Right renal cortex interstitium (tissue), 3 donors: ENCODE data around the gene TMEM131L. TPM values are rescaled to one million over a fixed set of nuclear protein-coding genes. Genes with fewer than 3 reads are reported as not detected.
"Not testable (repeated sequence)": the region's sequence is repeated elsewhere in the genome, so short reads cannot be mapped to it uniquely, and the experiment has no call there.

Experiments
- DNase-seq, 3 donors: peaks; one replicate each; pipeline ENCODE4 v3.0.0-alpha.2; 2013; ENCODE audit warnings: low read depth in 3 of 3, low spot score in 2 of 3
- polyA plus RNA-seq, 3 donors: library from polyadenylated mRNA; unstranded; fragments of 120-200 nt; gene quantifications; one replicate each; pipeline ENCODE4 v1.2.1, GENCODE V29; 2013; ENCODE audit not compliant: insufficient read length in 3 of 3

The TMEM131L gene
- polyA plus RNA-seq, 3 donors = 24.2 to 26.6 (median 25.3) TPM

DNA sequence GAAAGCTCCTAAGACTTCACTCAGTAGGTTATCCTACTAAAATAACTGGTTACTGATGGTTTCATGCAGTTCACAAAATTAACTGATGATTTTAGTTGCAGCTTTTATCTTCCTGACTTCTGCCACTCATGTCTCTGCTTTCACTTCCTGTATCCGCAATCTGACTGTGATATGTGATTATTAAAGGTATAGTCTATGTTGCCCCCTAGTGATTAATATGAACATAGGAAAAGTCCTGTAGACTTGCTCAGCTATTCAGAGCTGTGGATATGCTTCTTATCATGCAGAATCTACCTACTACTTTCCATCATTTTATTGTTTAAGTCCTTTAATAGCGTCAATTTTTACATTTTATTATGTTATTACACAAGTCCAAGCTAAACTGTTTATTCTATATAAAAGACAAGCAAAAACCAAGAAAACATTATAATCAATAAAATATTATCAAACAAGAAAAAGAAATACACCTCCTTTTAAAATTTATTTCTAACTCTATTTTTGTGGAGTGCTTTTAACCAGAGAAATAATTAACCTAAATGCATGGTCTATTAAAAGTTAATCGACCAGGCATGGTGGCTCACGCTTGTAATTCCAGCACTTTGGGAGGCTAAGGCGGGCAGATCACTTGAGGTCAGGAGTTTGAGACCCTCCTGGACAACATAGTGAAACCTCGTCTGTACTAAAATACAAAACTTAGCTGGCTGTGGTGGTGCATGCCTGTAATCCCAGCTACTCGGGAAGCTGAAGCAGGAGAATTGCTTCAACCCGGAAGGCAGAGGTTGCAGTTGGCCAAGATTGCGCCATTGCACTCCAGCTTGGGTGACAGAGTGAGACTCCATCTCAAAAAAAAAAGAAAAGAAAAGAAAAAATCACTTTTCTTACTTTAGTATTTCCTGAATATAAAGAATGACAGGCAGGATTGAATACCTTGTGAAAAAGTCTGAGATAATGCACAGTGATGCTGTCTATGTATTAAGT lies 177.5 kb downstream of the TMEM131L start:
- no peak for DNase-seq

DNA sequence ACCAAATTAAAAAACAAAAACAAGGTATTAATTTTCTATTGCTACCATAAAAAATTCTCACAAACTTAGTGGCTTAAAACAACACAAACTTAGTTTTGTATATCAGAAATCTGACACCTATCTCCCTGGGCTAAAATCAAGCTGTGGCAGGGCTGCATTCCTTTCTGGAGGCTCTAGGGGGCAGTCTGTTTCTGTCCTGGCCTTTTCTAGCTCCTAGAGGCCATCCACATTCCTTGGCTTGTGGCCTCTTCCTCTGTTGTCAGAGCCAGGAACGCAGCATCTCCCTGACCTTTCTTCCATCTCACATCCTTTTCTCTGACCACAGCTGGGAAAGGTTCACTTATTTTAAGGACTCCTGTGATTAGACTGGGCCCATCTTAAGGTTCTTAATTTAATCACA lies 179.0 kb downstream of the TMEM131L start:
- DNase-seq = no peak

DNA sequence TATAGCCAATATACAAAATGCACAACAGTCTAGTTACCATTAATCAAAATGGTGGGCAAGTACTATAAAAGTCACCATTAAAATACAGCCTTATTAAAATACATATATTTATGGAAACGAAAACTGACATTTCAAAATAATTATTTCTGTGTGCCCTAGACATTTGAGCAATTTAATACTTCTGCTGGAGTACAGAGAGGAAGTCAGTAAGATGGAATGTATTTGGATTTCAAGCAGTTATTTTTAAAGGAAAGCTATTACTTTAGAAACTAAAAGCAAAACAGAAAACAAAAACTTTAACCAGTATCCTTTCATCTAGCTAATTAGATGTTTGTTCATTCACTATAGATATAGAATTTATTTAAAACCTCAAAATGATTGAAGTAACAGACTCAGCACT lies 180.1 kb downstream of the TMEM131L start:
- DNase-seq = no peak

DNA sequence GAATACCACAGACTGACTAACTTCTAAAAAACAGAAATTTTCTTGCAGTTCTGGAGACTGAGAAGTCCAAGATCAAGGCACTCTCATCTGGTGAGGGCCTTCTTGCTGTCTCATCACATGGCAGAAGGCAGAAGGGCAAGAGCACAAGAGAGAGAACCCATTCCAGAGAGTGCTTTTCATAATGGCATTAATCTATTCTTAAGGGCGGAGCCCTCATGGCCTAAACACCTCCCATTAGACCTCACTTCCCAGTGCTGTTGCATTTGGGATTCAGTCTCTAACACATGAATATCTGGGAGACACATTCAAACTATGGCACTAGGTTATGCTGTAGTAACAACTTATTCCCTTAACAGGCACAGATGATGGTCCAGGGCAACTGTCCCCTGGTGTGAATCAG lies 180.8 kb downstream of the TMEM131L start:
- DNase-seq = no peak

DNA sequence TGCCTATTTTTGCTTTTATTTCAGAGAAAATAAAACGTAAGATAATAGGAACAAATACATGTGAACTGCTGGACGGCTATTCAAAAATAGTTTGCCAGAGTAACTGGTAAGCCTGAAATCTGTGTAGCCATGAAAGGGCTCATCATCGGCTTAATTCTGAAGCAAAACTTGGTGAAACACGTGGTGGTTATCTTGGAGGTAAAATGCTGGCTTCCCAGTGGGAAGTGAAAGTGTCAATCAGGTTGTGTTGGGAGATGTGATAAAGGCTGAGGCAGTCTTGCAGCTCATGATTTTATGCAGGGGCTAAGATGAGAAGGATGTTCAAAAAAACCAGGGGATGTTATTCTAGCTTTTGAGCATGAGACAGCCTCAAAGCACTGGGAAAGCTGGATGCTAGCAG lies 181.8 kb downstream of the TMEM131L start:
- DNase-seq = no peak

DNA sequence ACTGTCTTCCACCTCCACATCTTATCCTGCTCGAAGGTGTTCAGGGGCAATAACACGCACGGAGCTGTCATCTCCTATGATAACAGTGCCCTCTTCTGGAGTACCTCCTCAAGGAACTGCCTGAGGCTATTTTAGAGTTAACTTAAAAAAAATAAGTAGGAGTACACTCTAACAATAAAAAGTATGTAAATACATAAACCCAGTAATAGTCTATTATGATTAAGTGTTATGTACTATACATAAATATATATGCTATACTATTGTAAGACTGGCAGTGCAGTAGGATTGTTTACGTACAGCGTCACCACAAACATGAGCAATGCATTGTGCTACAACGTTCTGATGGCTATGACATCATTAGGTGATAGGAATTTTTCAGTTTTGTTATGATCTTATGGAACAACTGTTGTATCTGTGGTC lies 183.4 kb downstream of the TMEM131L start:
- DNase-seq = no peak

DNA sequence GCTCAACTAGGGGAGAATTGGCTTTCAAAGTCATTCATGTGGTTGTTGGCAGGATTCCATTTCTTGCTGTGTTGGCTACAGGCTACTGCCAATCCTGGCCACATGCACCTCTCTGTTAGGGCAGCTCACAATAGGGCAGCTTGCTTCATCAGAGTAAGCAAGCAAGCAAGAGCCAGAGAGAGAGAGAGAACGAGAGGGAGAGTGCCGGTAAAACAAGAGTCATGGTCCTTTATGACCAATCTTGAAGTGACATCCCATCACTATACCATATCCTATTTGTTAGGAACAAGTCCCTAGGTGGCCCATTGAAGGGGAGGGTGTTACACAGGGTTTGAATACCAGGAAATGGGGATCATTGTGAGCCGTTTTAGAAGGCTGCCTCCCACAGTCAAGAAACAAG lies 185.0 kb downstream of the TMEM131L start:
- no peak for DNase-seq

DNA sequence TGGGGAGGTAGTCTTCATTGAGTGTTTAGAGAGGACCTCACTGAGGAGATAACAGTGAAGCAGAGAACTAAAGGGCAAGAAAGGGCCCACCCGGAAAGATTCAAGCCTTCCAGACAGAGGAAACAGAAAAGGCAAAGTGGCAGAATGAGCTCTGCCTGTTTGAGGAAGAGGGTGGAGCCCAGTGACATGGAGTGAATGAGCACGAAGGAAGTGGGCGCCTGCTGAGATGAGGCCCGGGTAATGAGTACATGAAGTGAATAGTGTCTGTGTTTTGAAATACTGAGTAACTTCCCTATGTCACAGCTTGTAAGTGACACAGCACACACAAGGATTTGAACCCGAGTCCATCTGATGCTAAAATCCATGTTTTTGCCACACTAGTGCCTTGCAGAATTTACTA lies 185.4 kb downstream of the TMEM131L start:
- DNase-seq = no peak

DNA sequence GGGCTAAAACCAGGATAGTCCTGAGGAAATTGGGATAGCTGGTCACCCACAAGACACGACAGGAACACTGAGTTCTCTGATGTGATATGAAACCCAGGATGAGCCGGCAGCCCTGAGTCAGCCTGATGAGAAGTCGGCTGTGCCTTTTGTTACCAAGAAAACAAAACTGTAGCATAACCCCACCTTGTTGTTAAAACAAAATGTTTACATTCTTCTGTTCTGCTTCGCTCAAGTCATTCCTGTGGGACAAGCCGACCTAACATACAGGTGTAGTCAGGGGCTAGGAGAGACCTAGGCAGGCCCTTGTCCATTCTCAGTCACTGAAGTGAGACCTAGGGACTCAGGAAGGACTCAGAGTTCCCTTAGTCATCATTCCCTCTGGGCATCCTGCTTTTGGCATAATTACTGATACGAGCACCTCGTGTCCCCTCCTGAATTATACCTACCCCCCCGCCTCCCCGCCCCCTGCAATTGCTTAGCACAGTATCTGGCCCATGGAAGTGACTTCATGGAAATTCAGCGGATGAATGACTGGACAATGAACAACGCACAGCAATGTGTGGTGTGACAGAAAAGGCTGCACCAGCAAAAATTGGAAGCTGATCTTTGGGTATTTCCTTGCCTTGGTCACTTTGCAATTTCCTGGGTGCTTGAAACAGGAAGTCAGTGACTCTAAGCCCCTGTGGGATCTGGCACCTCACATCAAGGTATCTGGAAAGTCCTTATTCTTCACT lies 186.1 kb downstream of the TMEM131L start:
- no peak for DNase-seq

DNA sequence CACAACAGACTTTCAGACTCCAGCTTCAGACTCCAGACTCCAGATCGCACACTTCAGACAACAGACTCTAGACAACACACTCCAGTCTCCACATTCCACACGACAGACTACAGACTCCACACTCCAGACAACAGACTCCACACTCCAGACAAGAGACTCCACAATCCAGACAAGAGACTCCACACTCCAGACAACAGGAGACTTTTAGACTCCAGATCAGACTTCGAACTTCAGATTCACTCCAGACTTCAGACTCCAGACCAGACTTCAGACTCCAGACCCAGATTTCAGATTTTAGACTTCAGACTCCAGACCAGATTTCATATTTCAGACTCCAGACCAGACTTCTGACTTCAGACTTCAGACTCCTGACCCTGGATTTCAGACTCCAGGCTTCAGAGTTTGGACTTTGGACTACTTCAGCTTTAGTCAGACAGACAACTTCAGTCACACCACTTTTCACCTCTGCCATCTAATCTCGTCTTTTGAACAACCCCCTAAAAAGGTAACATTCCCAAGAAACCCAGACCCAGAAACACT lies 188.9 kb downstream of the TMEM131L start:
- DNase-seq = no peak

DNA sequence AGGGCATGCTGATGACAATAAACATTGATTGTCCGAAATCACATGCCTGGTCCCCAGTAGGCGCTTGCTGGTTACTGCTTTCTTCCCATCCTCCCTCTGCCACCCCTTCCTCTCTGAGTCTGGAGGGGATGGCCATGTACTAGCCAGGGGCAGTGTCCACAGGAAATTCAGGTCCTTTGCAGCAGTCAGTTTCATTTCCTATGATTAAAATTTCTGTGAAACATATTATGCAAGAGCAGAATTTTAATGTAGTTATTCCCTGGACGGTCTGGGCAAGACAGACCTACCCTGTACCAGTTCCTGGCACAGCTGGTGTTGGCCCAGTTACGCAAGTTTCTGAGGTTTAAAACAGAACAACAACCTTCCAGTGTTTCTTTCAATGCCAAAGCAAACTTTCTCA lies 189.8 kb downstream of the TMEM131L start:
- DNase-seq = no peak

DNA sequence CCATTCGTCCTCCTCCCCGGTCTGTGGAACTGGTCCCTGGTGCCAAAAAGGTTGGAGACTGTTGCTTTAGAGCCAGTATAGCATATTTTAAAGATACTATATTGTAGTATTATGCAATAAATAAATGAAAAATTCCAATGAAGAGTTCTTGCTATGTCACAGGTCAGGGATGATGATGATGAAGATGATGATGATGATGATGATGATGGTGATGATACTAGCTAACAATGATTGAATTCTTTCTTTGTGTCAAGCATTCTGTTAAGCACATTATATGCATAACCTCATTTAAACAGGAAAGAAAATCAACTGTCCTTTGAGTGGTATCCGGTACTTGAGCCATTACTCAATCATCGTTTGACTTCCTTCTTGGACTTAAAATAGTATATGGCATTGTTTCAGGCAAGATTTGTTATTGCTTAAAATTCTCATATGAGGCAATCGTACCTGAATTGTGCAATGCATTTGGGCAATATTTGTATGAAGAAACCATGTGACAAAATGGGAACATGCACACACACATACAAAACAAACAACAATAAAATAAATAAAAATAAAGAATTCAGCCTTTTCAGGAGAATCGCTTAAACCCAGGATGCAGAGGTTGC lies 195.2 kb downstream of the TMEM131L start:
- no peak for DNase-seq

DNA sequence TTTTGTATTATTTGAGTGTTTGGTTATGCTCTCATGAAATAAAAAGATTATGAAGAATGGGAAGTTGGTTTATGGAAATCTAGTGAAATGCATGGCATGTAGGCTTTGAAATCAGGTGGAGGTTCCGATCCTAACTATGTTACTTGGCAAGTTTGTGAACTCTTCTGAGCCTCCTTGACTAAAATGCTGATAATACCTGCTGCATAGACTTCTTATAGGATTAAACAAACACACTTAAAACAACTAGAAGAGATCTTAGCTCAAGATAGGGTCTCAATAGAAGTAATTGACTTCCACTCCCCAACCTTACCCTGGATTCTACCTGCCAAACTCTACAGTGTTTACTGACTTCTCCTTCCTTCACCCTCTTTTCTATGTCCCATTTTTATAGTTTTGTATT lies 195.7 kb downstream of the TMEM131L start:
- DNase-seq = no peak

DNA sequence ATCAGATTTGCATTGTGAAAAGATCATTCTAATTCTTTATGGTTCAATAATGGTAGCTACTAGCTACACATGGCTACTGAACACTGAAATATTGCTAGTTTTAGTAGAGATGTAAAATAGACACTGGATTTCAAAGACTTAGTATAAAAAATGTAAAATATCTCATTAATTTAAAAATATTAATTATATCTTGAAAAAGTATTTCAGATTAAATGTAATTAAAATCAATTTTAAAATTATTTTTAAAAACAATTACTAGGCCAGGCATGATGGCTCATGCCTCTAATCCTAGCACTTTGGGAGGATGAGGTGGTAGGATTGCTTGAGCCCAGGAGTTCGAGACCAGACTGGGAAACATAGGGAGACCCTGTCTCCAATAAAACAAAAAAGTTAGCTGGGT lies 197.5 kb downstream of the TMEM131L start:
- DNase-seq = no peak

DNA sequence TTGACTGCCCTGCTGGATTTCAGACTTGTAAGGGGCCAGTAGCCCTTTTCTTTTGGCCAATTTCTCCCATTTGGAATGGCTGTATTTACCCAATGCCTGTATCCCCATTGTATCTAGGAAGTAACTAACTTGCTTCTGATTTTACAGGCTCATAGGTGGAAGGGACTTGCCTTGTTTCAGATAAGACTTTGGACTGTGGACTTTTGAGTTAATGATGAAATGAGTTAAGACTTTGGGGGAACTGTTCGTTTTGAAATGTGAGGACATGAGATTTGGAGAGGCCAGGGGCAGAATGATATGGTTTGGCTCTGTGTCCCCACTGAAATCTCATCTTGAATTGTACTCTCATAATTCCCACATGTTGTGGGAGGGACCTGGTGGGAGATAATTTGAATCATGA lies 200.3 kb downstream of the TMEM131L start:
- not testable (repeated sequence) for DNase-seq

DNA sequence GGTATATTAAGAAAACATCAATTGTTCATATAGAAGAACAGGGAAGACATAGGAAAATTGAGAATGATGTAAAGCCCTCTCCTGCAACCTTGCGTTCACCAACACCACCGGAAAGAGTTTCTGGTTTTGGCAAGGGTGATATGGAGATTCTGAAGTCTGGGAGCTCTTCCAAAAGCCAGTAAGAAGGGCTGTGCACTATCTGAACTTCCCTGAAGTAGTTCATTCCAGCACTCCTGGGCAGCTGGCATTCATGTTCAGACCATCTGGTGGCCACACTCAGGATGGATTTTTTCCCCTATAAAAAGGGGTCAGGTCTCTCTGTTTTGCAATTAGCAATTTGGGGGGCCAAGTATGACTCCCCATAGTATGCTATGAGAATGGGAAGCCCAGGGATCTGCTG lies 202.5 kb downstream of the TMEM131L start:
- DNase-seq = no peak

DNA sequence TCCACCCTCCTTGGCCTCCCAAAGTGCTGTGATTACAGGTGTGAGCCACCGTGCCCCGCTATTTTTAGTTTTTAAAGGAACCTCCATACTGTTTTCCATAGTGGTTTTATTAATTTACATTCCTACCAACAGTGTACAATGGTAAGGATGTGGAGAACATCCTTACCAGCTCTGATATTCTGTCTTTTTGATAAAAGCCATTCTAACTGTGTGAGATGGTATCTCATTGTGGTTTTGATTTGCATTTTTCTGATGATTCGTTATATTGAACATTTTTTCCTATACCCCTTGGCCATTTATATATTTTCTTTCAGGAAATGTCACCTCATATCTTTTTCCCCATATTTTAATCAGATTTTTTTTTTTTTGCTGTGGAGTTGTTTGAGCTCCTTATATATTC lies 203.7 kb downstream of the TMEM131L start:
- DNase-seq = no peak

DNA sequence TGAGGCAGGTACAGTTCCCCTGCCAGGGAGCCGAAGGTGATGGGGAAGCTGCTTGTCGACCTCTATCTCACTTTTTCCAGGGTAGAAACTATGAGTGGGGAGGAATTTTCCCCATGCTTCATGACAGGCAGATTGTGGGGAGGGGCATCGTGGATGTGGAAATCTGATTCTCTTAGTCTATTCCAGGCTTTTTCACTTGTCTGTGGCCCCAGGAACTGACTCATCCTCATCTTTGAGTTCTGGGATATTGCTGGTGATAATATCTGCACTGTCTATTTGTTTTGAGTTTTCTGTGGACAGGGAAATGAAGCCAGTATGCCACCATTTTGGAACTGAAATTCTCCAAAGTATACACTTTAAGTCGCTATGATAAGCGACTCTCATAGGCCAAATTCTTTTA lies 210.3 kb downstream of the TMEM131L start:
- no peak for DNase-seq

DNA sequence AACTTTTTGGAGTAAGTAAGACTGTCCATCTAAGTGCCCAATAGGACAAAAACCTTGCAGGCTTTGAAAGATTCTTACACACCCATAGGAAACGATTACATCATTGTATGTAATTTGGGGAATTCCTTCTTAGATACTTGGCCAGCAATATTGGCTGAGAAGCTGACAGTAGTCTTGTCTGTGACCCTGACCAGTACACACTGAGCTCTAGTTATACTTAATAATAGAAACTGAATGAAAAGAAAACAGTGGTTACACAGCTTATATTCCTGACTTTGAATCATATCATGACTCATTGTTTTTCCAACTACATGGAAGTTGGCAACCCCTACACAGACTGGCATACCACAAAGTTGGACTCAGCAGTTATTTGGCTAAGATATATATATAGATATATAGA lies 210.8 kb downstream of the TMEM131L start:
- no peak for DNase-seq

DNA sequence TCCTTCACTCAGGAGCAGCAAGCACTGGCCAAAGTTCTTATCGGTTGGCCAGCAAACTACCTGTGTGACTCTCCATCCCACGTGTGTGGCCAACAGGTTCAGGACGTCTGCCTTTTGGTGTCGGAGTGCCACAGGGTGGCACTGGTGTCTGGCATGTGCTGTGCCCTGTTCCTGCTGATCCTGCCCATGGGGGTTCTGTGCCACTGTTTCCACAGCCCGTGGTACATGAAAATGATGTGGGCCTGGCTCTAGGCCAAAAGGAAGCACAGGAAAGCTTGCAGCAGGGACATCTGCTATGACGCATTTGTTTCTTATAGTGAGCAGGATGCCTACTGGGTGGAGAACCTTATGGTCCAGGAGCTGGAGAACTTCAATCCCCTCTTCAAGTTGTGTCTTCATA lies 213.3 kb downstream of the TMEM131L start:
- DNase-seq = no peak

DNA sequence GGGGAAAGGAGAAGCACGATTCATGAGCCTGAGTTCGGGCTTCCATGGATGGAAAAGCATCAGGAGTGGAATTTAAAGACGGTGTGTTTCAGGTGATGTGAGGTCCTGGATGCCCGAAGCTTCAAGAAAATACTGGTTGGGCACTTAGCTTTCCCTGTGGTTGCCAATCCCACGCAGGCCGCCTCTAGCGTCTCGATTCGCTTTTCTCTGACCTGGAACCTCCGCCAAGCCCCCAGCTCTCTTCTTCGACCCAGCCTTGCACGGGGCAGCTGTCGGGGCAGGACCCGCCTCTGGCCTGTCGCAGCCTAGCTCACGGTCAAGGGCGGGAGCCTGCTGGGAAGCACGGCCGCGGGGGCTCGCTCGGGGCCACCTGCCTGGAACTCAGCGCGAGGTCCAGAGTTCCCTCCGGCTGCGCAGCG lies 217.6 kb downstream of the TMEM131L start:
- peak in 1 of 3 donors; percentile 0 for DNase-seq
